ENCODE results near the gene SMAGP. TPM values are rescaled to one million over a fixed set of nuclear protein-coding genes. Genes with fewer than 3 reads are reported as not detected.
A peak's percentile ranks its signal among the peaks of the same experiment; 100 is the strongest.
"Not testable (repeated sequence)": the region's sequence is repeated elsewhere in the genome, so short reads cannot be mapped to it uniquely, and the experiment has no call there.

SMAGP gene
- total RNA-seq, 1 donor from 2014 or later = 96.2 TPM

DNA sequence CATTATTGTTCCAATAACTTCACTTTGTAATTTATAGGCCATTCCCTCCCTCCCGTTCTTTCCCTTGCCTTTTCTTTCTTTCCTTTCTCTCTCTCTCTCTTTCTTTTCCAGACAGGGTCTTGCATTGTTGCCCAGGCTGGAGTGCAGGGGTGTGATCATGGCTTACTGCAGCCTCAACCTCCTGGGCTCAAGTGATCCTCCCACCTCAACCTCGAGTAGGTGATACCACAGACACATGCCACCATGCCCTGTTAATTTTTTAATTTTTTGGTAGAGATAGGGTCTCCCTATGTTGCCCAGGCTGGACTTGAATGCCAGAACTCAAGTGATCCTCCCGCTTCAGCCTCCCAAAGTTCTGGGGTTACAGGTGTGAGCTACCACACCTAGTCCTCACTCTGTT is 45.6 kb downstream of the SMAGP start:
- ATAC-seq = no peak

DNA sequence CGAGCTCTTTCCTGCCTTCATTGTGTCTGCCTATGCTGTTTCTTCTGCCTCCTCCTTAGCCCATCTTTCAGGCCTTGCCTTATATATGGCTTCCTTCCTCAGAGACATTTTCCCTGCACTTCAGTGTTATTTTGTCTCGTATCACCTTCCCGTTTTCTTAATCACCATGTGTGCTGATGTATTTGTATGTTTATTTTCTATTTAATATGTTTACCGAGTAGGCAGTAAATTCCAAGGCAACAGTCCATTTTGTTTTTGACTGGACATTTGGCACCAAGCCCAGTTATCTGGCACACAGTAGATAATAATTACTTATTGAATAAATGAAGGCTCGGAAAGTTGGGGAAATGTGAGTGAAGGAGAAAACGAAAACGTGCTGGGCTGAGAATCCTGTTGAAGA is 47.8 kb downstream of the SMAGP start:
- no peak for ATAC-seq

DNA sequence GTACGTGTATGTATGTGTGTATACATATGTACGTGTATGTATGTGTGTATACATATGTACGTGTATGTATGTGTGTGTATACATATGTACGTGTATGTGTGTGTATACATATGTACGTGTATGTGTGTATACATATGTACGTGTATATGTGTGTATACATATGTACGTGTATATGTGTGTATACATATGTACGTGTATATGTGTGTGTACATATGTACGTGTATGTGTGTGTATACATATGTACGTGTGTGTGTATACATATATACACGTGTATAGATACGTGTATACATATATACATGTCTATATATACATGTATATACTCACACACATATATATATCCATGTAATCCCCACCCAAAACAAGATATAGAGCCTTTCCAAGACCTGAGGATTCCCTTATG is 50.4 kb downstream of the SMAGP start:
- ATAC-seq = not testable (repeated sequence)

DNA sequence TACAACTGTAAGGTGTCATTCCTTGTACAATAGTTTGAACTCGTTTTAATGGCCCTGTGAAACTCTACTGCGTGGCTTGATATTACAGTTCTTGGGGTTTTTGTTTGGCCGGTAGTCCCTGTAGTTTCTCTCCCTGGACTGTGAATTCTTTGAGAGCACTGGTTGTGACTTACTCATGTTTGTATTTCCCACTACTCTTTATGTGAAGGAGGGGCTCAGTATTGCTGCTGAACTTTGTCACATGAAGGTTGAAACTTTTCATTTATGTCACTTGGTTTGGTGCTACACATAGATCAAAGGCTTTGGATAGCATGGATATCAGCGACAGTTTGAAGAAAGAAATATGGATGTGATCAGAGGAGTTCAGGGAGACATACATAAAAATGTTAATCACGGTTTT is 50.9 kb downstream of the SMAGP start:
- no peak for ATAC-seq

DNA sequence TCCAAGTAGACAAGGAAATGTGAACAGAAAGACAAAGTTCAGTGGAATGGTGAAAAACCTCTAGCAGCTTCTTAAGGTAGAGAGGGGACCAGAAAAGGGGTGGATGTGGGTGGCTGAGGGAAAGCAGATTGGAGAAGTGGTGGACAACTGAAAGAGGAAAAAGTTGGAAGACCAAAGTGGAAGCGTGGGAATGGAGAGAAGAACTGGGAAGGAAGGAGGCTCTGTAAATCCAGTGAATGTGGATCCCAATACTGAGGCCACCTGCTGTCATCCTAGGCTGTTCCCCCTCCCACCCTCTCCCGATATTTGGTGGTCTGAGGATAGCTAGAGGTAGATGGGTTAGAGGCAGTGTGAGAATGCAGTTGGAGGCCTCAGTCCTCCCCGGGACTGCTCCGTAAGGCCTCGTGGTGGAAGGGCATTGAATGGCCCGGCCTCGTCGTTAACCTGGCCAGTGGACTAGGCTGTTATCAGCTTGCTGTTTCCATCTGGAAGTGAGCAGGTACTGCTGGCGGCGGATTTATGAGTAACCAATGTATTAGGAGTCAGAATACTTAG is 51.5 kb downstream of the SMAGP start:
- ATAC-seq = peak; percentile 27

DNA sequence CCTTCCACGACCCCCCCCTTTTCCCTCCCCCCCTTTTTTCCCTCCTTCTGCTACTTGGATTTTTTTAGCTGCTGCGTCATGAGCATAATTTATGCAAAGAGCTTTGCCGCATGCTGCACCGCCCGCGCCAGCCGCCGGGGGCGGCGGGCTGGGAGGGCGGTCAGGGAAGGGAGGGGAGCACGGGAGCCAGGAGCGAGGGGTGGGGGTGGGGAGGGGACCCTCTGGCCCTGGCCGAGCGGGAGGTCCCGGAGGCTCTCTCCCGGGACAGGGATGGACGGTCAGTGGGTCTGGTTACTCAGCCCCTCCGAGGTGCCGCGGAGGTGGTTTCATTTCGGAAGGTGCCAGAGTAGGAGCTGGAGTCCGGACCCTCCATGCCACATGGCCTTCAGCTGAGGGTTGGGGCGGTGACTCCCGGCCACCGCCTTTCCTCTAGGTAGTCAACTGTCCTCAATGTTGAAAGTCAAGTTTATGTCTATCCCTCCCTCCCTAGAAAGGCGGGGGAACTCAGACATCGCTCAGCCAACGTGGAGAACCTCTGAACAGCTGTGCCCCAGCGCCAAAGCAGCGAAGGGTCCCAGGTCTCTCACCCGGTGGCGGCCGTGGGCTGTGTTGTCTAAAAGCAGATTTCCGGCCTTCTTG is 52.1 kb downstream of the SMAGP start, which contains the start of gene POU6F1:
Gene POU6F1 (minus strand): TSS at position 95 of the 639 bp plus-strand sequence. CDS start 11,226 bp downstream, outside the sequence.
- ATAC-seq = peak; percentile 84

DNA sequence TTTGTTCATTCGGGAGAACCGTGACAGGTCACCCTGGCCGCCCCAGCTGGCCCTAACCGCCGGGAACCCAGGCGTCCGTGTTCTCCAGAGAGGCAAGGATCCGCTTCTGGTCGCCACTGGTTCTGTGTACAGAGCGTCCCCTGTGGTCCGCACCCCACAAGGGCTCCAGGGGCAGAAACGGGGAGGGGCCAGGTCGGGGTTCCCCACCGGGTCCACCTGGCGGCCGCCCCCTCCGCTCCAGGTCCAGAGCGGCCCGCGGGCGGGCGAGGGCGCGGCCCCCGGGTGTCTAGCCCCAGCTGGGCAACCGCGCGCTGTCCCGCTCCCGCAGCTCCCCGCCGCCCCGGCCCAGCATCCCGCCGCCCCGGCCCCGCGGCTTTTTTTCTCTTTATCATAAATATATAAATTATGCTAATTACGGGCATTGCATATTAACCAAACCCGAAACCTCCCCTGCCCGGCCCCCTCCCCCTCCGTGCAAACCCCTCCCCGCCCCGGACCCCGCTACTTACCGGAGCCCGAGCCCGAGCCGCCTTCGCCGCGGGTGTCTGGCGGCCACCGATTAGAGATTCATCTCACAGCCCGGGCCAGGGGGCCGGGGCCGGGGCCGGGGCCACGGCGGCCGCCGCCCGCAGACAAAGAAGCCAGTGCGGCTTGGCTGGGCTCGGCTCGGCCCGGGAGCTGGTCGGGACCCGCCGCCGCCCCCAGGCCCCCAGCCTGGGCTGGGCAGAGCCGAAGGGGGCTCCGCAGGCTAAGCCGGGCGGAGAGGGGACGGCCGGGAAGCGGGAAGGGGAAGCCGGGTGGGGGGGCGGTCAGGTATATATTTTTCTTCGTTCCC is 52.9 kb downstream of the SMAGP start:
- peak; percentile 55 for ATAC-seq

DNA sequence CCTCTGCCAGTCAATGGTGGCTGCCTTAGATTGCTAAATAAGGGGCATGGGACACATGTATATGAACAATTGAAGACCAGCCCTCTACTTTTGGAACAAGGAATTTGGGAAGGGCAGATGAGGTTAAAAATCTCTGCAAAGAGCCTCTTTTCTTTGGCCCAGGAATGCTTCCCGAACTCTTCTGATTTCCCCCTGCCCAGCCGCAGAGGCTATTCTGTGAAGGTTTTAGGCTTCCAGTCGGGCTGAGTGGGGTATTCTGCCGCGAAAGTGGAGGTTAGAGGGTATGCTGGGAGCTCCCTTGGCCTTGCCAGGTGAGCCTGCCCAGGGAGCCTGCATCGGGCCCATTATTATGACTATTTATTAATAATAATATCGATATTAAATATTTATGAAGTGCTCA is 53.6 kb downstream of the SMAGP start:
- ATAC-seq = no peak

DNA sequence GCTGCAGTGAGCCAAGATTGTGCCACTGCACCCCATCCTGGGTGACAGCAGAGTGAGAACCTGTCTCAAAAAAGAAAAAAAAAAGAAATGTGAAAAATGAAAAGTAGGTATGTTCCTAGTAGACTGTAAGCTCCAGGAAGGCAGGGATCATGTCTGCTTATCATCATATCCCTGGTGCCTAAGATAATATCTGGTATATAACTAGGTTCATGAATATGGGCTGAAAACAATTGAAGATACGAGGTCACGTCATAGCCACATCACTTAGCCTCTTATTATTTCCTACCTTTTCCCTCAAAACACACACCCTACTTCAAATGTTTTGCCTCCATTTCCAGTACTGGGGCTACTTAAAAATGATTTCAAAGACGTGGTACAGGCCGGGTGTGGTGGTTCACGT is 55.3 kb downstream of the SMAGP start:
- ATAC-seq = no peak

DNA sequence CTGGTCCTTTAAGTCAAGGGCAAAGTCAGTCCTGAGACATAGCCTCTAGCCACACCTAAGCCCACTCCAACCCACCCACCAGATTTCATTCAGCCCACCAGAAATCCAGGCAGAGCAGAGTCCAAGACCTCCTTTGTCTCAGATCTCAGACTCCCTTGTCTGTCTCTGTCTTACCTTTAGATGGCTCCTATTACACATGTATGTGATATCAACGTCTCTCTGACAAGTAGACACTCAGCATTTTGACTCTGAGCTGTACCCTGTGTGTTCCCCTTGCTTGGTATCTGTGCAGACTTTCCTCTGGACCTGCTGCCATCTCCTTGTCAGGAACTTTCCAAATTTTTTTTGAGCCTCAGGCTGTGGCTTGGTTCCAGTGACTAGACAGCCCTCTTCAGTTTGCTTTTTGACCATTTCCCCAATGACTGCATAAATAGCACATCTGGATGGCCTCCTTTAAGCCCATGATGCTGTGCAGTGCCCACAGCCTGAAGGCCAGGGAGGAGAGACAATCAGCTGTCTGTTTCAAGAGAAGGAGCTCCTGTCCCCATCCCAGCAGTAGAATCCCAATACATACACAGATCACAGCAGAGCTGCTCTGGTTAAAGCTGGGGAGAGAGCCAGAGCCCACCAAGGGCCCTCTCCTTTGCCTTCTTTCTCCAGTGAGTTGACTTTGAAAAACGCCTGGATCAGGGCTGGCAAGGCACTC is 59.4 kb downstream of the SMAGP start:
- ATAC-seq = no peak

DNA sequence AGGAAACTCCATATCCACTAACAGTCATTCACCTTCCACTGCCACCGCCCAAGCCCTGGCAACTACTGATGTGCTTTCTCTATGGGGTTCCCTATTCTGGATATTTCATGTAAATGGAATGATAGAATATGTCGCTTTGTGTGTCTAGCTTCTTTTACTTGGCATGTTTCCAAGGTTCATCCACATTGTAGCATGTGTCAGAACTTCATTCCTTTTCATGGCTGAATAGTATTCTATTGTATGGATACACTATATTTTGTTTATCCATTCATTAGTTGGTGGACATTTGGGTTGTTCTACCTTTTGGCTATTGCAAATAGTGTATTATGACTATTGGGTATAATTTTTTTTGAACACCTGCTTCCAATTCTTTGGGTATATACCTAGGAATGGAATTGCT is 61.0 kb downstream of the SMAGP start:
- ATAC-seq = no peak

DNA sequence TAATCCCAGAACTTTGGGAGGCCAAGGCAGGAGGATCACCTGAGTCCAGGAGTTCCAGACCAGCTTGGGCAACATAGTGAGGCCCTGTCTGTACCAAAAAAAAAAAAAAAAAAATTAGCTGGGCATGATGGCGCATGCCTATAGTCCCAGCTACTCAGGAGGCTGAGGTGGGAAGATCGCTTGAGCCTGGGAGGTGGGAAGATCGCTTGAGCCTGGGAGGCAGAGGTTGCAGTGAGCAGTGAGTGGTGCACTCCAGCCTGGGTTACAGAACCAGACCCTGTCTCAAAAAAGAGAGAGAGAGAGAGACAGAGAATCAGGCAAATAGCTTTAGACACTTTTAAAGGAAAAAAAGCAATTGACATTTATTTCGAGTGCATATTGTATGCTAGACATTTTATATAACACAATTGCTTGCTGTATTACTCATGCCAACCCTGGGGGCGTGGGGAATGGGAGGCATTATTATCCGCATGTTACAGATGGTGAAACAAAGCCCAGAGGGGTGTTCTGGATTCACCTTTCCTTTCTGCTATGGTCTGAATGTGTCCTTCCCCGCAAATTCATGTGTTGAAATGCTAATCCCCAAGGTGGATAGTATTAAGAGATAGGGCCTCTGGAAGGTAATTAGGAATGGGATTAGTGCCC is 62.1 kb downstream of the SMAGP start:
- no peak for ATAC-seq

DNA sequence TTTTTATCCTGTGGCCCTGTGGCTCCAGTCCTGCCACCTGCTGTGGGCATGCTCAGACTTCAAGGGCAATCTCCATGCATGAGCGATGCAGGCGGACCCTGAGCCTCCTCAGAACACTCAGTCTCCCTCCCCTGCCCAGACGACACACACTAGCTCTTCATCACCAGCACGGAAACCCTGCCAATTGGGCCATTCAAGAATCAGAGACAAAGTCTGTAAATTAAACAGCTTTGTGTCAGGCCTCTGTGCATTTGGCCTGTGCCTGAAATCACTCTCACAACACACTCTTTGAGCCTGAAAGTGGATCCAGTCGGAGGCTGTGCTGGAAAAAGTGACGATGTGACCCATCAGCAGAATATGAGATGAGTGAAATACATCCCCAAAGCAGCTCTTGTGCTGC is 64.9 kb downstream of the SMAGP start:
- no peak for ATAC-seq

DNA sequence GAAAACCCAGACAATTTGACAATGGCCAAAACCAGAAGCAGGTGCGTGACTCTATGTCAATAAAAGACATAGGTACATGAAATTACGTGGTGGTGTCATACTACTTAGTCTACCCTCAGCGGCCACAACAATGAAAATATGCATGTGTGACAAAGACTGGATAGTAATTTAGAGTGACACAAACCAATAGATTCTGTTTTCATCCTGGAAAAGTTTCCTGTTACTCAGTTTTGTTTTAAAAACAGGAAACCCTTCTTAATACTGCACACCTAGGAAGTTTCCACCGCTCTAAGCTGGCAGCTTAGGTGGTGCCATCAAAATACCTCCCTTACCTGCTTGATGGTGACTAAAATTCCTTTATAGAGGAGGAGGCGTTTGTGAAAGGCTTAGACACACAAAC is 67.5 kb downstream of the SMAGP start:
- no peak for ATAC-seq

DNA sequence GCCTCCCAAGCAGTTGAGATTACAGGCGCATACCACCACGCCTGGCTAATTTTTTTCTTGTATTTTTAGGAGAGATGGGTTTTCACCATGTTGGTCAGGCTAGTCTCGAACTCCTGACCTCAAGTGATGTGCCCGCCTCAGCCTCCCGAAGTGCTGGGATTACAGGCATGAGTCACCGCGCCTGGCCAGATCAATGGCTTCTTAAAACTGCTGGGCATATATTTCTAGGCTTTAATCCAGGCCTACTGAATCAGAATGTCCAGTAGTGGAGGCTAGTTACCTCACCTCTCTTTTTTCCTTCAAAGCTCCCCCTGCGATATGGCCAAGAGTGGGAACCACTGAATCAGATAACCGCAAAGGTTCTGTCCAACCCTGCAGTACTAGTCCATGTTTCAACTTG is 69.4 kb downstream of the SMAGP start:
- no peak for ATAC-seq

DNA sequence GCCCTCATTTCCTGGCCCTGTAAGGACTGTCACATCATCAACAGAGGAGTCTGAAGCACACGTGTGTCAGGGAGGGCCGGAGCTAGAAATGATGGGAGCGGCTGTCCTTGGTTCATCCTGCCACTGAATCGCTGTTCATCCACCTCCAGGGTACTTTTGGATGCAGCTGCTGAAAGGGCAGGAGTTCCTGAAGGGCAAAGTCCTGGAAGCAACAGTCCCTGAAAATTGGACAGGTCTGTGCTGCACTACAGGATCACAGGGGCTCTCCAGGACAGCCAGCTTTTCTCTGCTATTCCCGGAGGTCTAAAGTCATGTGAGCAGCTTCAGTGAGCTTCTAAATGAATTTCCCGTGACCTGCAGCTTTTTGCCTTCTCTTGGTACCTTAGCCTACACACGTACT is 70.1 kb downstream of the SMAGP start:
- no peak for ATAC-seq

DNA sequence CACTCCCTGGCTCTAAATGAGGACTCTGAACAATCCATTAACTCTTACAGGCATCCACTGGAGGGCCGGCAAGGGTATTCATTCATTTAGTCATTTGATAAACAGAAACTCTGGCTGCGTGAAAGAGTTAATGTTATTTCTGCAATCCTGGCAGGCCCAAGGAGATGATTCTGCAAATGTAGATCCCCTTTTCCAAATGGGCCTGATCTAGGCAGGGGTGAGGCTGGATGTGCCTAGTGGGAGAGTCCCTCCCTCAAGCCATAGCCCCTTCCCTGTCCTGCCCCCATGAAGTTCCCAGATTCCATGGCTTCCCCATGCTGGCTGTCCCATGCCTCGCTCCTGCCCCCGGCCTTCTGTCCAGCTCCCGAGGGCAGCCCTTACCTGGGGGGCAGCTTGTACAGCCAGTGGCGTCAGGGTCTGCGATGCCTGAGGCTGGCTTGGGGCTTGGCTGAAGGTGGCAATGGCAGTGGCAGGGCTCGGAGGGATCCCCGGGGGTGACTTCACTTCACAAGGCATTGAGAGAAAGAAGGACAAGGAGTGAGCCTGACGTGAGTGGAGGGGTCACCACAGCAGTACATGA is 70.8 kb downstream of the SMAGP start:
- no peak for ATAC-seq

DNA sequence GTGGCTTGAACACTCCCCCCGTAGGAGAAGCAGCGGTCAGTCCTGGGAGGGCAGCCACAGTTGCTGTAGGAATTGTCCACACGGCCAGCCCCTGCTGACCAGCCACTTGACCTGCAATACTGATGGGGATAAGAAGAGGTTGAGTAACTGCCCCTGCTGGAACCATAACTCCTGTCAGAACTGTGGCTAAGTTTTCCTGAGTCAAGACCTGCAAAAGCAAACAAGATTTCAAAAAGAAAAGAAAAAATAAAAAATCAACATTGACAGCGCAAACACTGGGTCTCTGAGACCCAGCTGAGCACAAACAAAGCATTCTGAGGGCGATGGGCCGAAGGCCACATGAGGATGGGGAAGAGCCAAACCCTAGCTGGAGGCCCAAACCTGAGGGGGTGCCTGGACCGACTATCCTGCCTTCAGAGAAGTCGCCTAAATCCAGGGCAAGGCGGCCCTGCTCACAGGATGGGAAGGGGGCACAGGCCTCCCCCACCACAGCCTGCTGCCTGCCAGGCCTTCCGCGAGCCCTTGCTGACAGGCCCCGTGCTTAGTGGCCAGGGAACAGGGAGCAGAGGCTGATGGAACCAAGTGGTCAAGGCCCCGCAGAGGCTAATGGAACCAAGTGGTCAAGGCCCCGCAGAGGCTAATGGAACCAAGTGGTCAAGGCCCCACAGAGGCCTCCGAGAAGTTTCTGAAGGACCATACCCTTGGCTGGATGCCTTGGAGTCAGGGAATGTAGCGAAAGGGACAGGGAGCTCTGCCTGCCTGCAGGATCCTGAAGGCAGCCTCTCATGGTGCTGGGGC is 71.4 kb downstream of the SMAGP start:
- no peak for ATAC-seq

DNA sequence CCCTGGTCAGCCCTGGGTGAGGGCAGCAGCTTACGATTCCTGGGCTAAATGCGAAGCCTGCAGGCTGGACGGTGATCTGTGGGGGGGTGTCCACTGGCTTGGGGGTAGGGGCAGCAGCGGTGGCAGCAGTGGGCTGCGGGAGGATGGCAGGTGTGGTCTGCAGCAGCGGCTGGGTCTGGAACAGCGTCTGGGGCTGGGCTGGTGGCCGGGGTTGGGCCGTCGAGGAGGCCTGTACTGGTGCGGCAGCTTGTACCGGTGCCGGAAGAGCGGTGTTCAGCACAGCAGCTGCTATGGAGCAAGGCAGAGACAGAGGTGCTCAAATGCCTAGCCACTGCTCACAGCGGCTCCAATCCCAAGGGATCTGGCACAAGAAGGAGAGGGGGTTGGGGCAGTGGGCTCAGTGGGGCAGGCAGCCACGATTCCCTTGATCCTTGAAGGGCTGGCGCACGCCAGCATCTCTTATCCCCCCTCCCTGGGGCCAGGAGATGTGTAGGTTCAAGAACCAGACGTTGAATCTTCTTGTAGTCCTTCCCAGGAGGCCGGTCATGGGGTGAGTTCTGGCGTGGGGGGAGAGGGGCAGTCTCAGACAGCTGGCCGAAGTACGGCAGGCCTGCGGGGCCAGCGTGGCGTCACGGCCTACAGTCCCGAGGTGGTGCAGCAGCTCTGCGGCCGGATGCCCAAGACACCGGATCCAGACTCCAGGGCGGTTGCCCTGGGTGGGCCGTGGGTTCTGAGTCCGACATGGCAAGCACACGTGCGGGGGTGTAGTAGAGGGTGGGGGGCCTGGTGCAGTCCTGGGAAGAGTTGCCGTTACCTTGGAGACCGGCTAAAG is 72.3 kb downstream of the SMAGP start:
- ATAC-seq = peak; percentile 16

DNA sequence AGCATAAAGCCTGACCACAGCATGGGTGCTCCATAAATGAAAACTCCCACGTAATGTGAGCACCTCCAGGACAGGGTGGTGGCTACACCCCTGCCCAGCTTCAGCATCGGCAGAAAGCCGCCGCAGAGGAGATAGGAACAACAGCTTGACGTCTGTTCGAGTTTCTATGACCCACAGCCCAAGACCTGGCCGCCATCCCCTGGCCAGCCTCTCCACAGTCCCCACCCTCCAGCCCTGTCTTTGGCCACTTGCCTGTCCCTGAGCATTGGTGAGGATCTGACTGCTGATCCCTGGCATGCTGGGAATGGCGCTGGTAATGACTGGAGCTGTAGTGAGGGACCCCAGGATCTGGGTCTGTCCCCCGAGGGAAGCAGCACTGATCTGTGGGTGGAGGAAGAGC is 73.7 kb downstream of the SMAGP start:
- no peak for ATAC-seq

DNA sequence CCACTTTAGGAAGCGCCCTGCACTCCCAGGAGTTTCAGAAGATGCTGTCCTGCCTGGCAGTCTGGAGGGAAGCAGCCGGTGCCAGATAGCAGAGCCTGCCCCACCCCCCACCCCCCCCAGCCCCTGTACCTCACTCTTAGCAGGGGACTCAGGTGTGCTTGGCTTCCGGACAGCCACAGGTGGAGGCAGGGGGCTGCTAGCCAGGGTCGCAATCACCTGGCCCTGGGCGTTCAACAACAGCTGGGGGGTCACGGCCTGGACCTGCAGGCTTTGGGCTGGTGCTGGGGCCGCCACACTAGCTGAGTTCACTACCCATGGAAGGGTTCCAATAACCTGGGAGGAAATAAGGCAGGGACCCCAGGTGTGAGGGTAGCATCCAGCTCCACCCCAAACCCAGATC is 74.4 kb downstream of the SMAGP start:
- ATAC-seq = no peak

Measured in esophagus mucosa (tissue), 1 donor.